Stimulated activated effector memory CD8-positive, alpha-beta T cell treated with anti-CD3 and anti-CD28 coated beads, Interleukin-12 subunit alpha, Interleukin-12 subunit beta, amount 100 ng/mL, for 72 hours (primary cell): ENCODE measurements around the gene FMR1.

Source experiments
- ATAC-seq: fragments of 150-1000 bp; cut with Tn5 transposase; 2 replicates; pipeline ENCODE4 v1.10.0; 2021
- DNase-seq, 2 donors: peaks; one replicate each; pipeline ENCODE4 v3.0.0; 2021 to 2022; ENCODE audit warnings: low spot score in 2 of 2
- H3K27ac Mint-ChIP-seq: one replicate; pipeline ENCODE4 v1.8.0; 2022; ENCODE audit warnings: mild to moderate bottlenecking, mixed read lengths
- H3K36me3 Mint-ChIP-seq: one replicate; pipeline ENCODE4 v1.8.0; 2022; ENCODE audit warnings: mild to moderate bottlenecking, mixed read lengths
- H3K4me1 Mint-ChIP-seq: one replicate; pipeline ENCODE4 v1.8.0; 2022; ENCODE audit warnings: mixed read lengths
- H3K4me3 Mint-ChIP-seq: one replicate; pipeline ENCODE4 v1.8.0; 2022; ENCODE audit warnings: mild to moderate bottlenecking, mixed read lengths
- H3K9me3 Mint-ChIP-seq: one replicate; pipeline ENCODE4 v1.8.0; 2022; ENCODE audit warnings: mixed read lengths

The FMR1 gene

GRCh38 chrX:147950352-147950751, 38.6 kb downstream of the FMR1 start:
- no peak for DNase-seq

GRCh38 chrX:147953976-147954375, 42.3 kb downstream of the FMR1 start:
- no peak overlapping the region for H3K27ac Mint-ChIP-seq
- H3K9me3 Mint-ChIP-seq, result no peaks in the 10 kb centered on the region
- DNase-seq (no peak), ATAC-seq (no peak)
- peaks cover 25% of the 10 kb centered on the region for H3K36me3 Mint-ChIP-seq
- H3K4me3 Mint-ChIP-seq, result no peak overlapping the region
- H3K4me1 Mint-ChIP-seq, result no peaks in the 10 kb centered on the region

More at GRCh38 chrX:147950352-147950751, 38.6 kb downstream of the FMR1 start:
- Mint-ChIP-seq H3K4me3 (no peak overlapping the region), H3K9me3 (no peaks in the 10 kb centered on the region), H3K4me1 (no peaks in the 10 kb centered on the region), H3K27ac (no peak overlapping the region), H3K36me3 (peaks cover 60% of the 10 kb centered on the region)
- ATAC-seq, result no peak

GRCh38 chrX:147957291-147957690, 45.6 kb downstream of the FMR1 start:
- Mint-ChIP-seq H3K4me3 (no peak overlapping the region), H3K27ac (no peak overlapping the region), H3K9me3 (no peaks in the 10 kb centered on the region), H3K4me1 (no peaks in the 10 kb centered on the region), H3K36me3 (no peaks in the 10 kb centered on the region)
- no peak for ATAC-seq
- DNase-seq, result no peak

- Mint-ChIP-seq H3K4me1 (no peaks in the 10 kb centered on the region), H3K9me3 (no peaks in the 10 kb centered on the region), H3K36me3 (no peaks in the 10 kb centered on the region), H3K27ac (no peak overlapping the region), H3K4me3 (no peak overlapping the region)
- ATAC-seq (no peak), DNase-seq (no peak)
These were observed 46.6 kb downstream of the FMR1 start for GRCh38 chrX:147958291-147958690.

- ATAC-seq (no peak), DNase-seq (no peak)
- H3K4me1 Mint-ChIP-seq, result no peaks in the 10 kb centered on the region
- no peaks in the 10 kb centered on the region for H3K36me3 Mint-ChIP-seq
- no peaks in the 10 kb centered on the region for H3K9me3 Mint-ChIP-seq
- no peak overlapping the region for H3K4me3 Mint-ChIP-seq
- no peak overlapping the region for H3K27ac Mint-ChIP-seq
These were observed 49.0 kb downstream of the FMR1 start for GRCh38 chrX:147960722-147961121.

GRCh38 chrX:147962476-147962875, 50.8 kb downstream of the FMR1 start:
- ATAC-seq (no peak), DNase-seq (no peak)
- Mint-ChIP-seq H3K4me3 (no peak overlapping the region), H3K4me1 (no peaks in the 10 kb centered on the region), H3K9me3 (no peaks in the 10 kb centered on the region), H3K27ac (no peak overlapping the region), H3K36me3 (no peaks in the 10 kb centered on the region)

GRCh38 chrX:147978931-147979330, 67.2 kb downstream of the FMR1 start:
- Mint-ChIP-seq H3K4me1 (no peaks in the 10 kb centered on the region), H3K27ac (no peak overlapping the region), H3K4me3 (no peak overlapping the region), H3K36me3 (no peaks in the 10 kb centered on the region), H3K9me3 (no peaks in the 10 kb centered on the region)
- ATAC-seq (no peak), DNase-seq (no peak)

GRCh38 chrX:147981038-147981752, 69.5 kb downstream of the FMR1 start, which contains the start of gene FMR1NB:
Gene FMR1NB, plus strand, starts transcription at chrX:147981337. Its CDS starts 66 bp downstream, at chrX:147981403.
- DNase-seq (no peak), ATAC-seq (no peak)
- Mint-ChIP-seq H3K4me3 (no peak within 1 kb of the TSS), H3K9me3 (no peaks in the 10 kb centered on the region), H3K27ac (no peak within 1 kb of the TSS), H3K4me1 (no peaks in the 10 kb centered on the region), H3K36me3 (no peaks in the 10 kb centered on the region)
